ENCODE measurements around the gene FICD. TPM values are rescaled to one million over a fixed set of nuclear protein-coding genes. Genes with fewer than 3 reads are reported as not detected.
"Not testable (repeated sequence)": the region's sequence is repeated elsewhere in the genome, so short reads cannot be mapped to it uniquely, and the experiment has no call there.

The FICD gene
- total RNA-seq, 1 donor from 2014 or later = 3.6 TPM

DNA sequence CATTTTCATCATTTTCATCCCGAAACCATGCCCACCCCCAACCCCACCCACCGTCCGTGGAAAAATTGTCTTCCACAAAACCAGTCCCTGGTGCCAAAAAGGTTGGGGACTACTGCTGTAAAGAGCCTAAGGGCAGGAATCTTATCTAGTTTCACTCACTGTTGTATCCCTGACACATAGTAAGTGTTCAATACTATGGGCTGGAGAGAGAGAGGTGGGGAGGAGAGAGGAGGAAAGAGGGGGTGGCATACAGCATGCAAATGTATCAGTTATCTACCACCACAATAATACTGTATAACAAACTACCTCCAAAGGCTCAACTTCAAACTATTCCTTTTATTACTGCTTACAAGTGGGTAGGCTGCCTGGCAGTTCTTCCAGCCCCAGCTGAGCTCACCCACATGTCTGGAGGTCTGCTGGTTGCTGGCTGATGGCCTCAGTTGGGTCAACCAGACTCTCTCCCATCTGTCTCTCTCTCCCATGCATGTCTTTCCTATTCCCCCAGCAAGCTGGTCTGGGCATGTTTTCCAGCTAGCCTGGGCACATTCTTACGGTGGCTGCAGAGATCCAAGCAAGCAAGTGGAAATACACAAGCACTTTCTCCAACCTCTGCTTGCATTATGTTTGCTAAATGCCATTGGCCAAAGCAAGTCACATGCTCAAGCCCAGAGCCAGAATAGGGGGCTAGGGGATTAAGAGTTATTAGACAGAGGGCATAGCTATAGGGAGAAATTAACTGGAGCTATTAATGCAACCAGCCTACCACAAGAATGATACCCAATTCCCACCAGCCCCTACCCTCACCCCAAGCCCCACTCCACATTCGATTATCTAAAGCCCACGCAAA is 31.6 kb upstream of the FICD start:
- Mint-ChIP-seq H3K36me3 (peaks cover 2% of the 10 kb centered on the region), H3K9me3 (peaks cover 8% of the 10 kb centered on the region), H3K4me3 (no peak overlapping the region), H3K27ac (no peak overlapping the region), H3K27me3 (ENCODE audit: low read depth) (peaks cover 37% of the 10 kb centered on the region), H3K4me1 (no peaks in the 10 kb centered on the region)
- TF ChIP-seq, protein P1, sequence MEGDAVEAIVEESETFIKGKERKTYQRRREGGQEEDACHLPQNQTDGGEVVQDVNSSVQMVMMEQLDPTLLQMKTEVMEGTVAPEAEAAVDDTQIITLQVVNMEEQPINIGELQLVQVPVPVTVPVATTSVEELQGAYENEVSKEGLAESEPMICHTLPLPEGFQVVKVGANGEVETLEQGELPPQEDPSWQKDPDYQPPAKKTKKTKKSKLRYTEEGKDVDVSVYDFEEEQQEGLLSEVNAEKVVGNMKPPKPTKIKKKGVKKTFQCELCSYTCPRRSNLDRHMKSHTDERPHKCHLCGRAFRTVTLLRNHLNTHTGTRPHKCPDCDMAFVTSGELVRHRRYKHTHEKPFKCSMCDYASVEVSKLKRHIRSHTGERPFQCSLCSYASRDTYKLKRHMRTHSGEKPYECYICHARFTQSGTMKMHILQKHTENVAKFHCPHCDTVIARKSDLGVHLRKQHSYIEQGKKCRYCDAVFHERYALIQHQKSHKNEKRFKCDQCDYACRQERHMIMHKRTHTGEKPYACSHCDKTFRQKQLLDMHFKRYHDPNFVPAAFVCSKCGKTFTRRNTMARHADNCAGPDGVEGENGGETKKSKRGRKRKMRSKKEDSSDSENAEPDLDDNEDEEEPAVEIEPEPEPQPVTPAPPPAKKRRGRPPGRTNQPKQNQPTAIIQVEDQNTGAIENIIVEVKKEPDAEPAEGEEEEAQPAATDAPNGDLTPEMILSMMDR (IDR thresholded peaks at IDR 0.05; ENCODE audit: unreplicated experiment) = no peak
- DNase-seq (ENCODE audit: low spot score in 2 of 2, unreplicated experiment in 2 of 2) = no peak

DNA sequence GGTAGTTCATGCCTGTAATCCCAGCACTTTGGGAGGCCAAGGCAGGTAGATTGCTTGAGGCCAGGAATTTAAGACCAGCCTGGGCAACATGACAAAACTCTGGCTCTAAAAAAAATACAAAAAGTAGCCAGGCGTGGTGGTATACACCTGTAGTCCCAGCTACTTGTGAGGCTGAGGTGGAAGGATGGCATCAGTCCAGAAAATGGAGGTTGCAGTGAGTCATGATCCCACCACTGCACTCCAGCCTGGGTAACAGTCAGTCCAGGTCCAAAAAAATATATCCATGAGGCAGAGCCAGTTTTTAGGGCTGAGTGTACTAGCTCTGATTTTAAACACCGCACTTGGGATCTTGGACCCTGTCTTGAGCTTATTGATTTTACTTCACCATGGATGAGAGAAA is 30.6 kb upstream of the FICD start:
- peaks cover 36% of the 10 kb centered on the region for H3K27me3 Mint-ChIP-seq (ENCODE audit: low read depth)
- H3K4me1 Mint-ChIP-seq = no peaks in the 10 kb centered on the region
- TF ChIP-seq, protein P1 (IDR thresholded peaks at IDR 0.05; ENCODE audit: unreplicated experiment) = no peak
- no peak for DNase-seq (ENCODE audit: low spot score in 2 of 2, unreplicated experiment in 2 of 2)
- no peak overlapping the region for H3K27ac Mint-ChIP-seq
- H3K4me3 Mint-ChIP-seq = no peak overlapping the region
- peaks cover 8% of the 10 kb centered on the region for H3K9me3 Mint-ChIP-seq
- peaks cover 2% of the 10 kb centered on the region for H3K36me3 Mint-ChIP-seq

DNA sequence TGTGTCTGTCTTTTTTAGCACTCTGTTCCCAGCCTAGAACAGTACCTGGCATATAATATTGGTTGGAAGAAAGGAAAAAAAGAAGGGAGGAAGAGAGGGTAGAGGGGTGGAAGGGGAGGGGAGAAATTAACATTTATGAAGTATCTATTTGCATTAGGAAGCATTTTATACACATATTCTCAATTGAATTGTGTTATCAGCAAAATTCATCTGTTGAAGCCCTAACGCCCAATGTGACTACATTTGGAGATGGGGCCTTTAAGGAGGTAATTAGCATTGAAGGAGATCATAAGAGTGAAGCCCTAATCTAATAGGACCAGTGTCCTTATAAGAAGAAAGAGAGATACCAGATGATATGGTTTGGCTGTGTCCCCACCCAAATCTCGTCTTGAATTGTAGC is 30.2 kb upstream of the FICD start:
- no peak overlapping the region for H3K4me3 Mint-ChIP-seq

DNA sequence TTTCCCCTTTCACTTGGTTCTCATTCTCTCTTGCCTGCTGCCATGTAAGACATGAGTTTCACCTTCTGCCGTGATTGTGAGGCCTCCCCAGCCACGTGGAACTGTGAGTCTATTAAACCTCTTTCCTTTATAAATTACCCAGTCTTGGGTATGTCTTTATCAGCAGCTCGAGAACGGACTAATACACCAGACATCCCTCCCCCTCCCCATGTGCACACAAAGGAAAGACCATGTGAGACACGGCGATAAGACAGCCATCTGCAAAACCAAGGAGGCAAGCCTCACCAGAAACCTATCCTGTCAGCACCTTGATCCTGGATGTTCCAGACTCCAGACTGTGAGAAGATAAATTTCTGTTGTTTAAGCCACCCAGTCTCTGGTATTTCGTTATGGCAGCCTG is 29.7 kb upstream of the FICD start:
- H3K4me1 Mint-ChIP-seq; H3K27ac Mint-ChIP-seq; H3K9me3 Mint-ChIP-seq; DNase-seq (ENCODE audit: low spot score in 2 of 2, unreplicated experiment in 2 of 2); H3K4me3 Mint-ChIP-seq; H3K36me3 Mint-ChIP-seq: not testable (repeated sequence)
- H3K27me3 Mint-ChIP-seq (ENCODE audit: low read depth) = peaks cover 28% of the 10 kb centered on the region

More for the DNA sequence above, 30.2 kb upstream of the FICD start:
- H3K27ac Mint-ChIP-seq = no peak overlapping the region
- TF ChIP-seq, protein P1 (IDR thresholded peaks at IDR 0.05; ENCODE audit: unreplicated experiment) = no peak
- peaks cover 33% of the 10 kb centered on the region for H3K27me3 Mint-ChIP-seq (ENCODE audit: low read depth)
- peaks cover 8% of the 10 kb centered on the region for H3K9me3 Mint-ChIP-seq
- DNase-seq (ENCODE audit: low spot score in 2 of 2, unreplicated experiment in 2 of 2) = no peak
- no peaks in the 10 kb centered on the region for H3K4me1 Mint-ChIP-seq
- H3K36me3 Mint-ChIP-seq = peaks cover 2% of the 10 kb centered on the region

DNA sequence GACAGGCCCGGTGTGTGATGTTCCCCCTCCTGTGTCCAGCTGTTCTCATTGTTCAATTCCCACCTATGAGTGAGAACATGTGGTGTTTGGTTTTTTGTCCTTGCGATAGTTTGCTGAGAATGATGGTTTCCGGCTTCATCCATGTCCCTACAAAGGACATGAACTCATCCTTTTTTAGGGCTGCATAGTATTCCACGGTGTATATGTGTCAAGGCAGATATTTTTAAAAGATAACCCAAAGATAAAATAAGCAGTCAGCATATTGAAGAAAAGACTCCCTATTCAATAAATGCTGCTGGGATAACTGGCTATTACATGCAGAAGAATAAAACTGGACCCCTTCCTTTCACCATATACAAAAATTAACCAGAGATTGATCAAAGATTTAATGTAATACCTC is 28.0 kb upstream of the FICD start:
- not testable (repeated sequence) for H3K4me3 Mint-ChIP-seq; DNase-seq (ENCODE audit: low spot score in 2 of 2, unreplicated experiment in 2 of 2); H3K9me3 Mint-ChIP-seq; H3K27ac Mint-ChIP-seq; H3K36me3 Mint-ChIP-seq; H3K4me1 Mint-ChIP-seq
- peaks cover 18% of the 10 kb centered on the region for H3K27me3 Mint-ChIP-seq (ENCODE audit: low read depth)

DNA sequence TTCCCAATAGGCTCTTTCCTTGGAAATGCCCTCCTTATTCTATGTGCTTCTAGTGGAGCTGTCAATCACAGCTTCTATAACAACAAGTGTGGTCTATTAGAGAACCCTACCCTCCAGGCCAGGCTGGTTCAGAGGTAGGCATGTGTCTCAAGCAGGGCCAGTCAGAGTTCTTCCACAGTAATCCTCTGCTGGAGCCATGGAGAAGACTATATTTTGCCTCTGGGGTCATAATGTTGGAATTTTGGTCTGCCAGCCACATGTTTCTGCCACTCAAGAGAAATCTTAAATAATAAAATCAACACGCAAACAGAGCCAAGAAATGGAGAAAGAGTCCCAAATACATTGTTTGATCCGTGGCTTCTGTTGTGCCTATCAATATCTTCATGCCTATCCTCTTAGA is 23.8 kb upstream of the FICD start:
- Mint-ChIP-seq H3K4me3 (no peak overlapping the region), H3K9me3 (peaks cover 8% of the 10 kb centered on the region), H3K27ac (no peak overlapping the region), H3K4me1 (no peaks in the 10 kb centered on the region), H3K27me3 (ENCODE audit: low read depth) (peaks cover 21% of the 10 kb centered on the region), H3K36me3 (peaks cover 2% of the 10 kb centered on the region)
- TF ChIP-seq, protein P1 (IDR thresholded peaks at IDR 0.05; ENCODE audit: unreplicated experiment) = no peak
- no peak for DNase-seq (ENCODE audit: low spot score in 2 of 2, unreplicated experiment in 2 of 2)

All from mesothelial cell of epicardium (in vitro differentiated cells).